ENCODE results near the gene RAVER2. TPM values are rescaled to one million over a fixed set of nuclear protein-coding genes. Genes with fewer than 3 reads are reported as not detected.

RAVER2 gene
- total RNA-seq, 1 donor from 2014 or later = 23.8 TPM

DNA sequence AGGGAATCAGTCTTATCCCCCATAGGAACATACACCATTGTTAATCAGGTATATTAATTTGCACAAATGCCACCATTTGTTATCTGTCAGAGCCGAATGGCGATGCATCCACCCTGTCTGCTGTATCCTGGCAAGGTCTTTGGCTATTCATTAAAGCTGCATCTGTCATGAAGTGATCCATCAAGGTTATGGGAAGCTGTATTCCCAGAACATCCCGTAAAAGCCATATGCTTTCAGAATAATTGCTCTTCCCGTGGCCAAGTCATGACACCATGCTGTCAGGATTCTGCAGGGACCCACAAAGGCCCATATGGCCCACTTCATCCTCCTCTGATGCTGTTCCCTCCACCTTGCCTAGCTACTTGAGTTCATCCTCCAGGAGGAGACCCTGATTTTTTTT lies 103.9 kb downstream of the RAVER2 start:
- H3K9me3 ChIP-seq (replicated peaks) = no peaks in the 10 kb centered on the region
- no peak overlapping the region for H3K4me3 ChIP-seq
- peaks cover 89% of the 10 kb centered on the region for H3K36me3 ChIP-seq
- intact Hi-C loops (cut with micrococcal nuclease) = no loop called here
- DNase-seq = no peak
- peaks cover 10% of the 10 kb centered on the region for H3K4me1 ChIP-seq
- H3K27ac ChIP-seq (replicated peaks) = no peak overlapping the region
- TF ChIP-seq, protein P1, sequence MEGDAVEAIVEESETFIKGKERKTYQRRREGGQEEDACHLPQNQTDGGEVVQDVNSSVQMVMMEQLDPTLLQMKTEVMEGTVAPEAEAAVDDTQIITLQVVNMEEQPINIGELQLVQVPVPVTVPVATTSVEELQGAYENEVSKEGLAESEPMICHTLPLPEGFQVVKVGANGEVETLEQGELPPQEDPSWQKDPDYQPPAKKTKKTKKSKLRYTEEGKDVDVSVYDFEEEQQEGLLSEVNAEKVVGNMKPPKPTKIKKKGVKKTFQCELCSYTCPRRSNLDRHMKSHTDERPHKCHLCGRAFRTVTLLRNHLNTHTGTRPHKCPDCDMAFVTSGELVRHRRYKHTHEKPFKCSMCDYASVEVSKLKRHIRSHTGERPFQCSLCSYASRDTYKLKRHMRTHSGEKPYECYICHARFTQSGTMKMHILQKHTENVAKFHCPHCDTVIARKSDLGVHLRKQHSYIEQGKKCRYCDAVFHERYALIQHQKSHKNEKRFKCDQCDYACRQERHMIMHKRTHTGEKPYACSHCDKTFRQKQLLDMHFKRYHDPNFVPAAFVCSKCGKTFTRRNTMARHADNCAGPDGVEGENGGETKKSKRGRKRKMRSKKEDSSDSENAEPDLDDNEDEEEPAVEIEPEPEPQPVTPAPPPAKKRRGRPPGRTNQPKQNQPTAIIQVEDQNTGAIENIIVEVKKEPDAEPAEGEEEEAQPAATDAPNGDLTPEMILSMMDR (IDR thresholded peaks at IDR 0.05; ENCODE audit: borderline replicate concordance) = no peak
- no peaks in the 10 kb centered on the region for H3K27me3 ChIP-seq (ENCODE audit: low read depth)

DNA sequence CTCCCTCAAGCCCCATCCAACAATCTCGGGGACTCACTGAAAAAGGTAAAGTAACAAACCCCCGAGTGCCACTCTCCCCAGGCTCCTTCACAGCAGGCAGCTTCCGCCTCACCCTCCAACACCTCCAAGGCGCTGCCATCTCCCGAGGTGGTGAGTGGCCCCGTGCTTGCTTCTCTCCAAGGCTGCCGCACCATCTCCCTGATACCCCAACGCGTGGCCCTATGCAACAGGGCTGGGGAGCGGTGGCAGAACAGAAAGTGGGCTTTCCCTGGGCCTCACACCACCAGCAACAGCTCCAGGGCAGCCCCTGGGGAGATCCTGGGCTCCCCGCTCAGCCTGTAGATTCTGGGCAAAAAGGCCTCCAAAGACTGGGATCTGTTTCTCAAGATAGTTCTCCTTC lies 105.1 kb downstream of the RAVER2 start:
- Histone ChIP-seq H3K36me3 (peaks cover 89% of the 10 kb centered on the region), H3K27ac (replicated peaks) (no peak overlapping the region), H3K9me3 (replicated peaks) (no peaks in the 10 kb centered on the region), H3K4me1 (peaks cover 10% of the 10 kb centered on the region), H3K4me3 (no peak overlapping the region), H3K27me3 (ENCODE audit: low read depth) (no peaks in the 10 kb centered on the region)
- intact Hi-C loops (cut with micrococcal nuclease) = no loop called here
- no peak for DNase-seq
- TF ChIP-seq, protein P1 (IDR thresholded peaks at IDR 0.05; ENCODE audit: borderline replicate concordance) = no peak

DNA sequence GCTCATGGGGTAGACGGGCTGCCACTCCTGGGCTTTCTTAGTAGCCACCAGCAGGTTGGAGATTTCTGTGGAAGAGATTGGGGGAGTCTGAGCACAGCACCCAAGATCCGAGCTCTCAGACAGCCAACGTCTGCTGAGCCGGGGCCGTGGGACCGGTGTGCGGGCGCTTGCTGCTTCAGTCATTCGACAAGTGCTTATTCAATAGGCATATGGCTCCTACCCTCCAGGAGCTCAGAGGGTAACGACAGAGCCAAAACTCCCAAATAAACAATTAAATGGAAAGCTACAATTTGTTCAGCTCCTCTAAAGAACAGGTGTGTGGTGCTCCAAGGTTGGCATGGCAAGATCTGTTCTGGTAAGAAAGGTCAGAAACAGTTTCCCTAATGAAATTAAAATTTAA lies 106.0 kb downstream of the RAVER2 start:
- H3K36me3 ChIP-seq = peaks cover 89% of the 10 kb centered on the region
- no peaks in the 10 kb centered on the region for H3K9me3 ChIP-seq (replicated peaks)
- DNase-seq = no peak
- intact Hi-C loops (cut with micrococcal nuclease) = no loop called here
- no peak overlapping the region for H3K4me3 ChIP-seq
- TF ChIP-seq, protein P1 (IDR thresholded peaks at IDR 0.05; ENCODE audit: borderline replicate concordance) = no peak
- H3K27ac ChIP-seq (replicated peaks) = no peak overlapping the region
- H3K27me3 ChIP-seq (ENCODE audit: low read depth) = no peaks in the 10 kb centered on the region
- H3K4me1 ChIP-seq = peaks cover 10% of the 10 kb centered on the region

DNA sequence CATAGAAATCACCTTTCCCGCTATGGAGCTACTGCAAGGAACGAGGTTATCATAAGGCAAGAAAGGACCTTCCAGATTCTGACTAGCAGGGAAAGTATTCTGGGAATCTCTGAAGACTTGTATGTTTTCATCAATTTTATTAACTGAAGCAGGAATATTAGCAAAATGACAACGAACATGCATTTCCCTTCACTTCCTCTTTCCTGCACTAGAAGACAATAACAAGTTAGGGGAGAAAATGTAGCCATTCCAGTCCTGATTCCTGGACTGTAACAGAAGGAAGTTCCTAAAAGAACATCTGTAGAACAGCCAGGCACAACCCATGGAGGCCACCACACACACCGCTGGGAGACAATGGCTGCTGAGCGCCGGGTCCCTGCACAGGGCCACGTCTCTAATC lies 106.8 kb downstream of the RAVER2 start:
- DNase-seq = no peak
- peaks cover 10% of the 10 kb centered on the region for H3K4me1 ChIP-seq
- no peaks in the 10 kb centered on the region for H3K27me3 ChIP-seq (ENCODE audit: low read depth)
- H3K36me3 ChIP-seq = peaks cover 89% of the 10 kb centered on the region
- no peaks in the 10 kb centered on the region for H3K9me3 ChIP-seq (replicated peaks)
- no peak overlapping the region for H3K27ac ChIP-seq (replicated peaks)
- intact Hi-C loops (cut with micrococcal nuclease) = no loop called here
- TF ChIP-seq, protein P1 (IDR thresholded peaks at IDR 0.05; ENCODE audit: borderline replicate concordance) = no peak
- H3K4me3 ChIP-seq = no peak overlapping the region

DNA sequence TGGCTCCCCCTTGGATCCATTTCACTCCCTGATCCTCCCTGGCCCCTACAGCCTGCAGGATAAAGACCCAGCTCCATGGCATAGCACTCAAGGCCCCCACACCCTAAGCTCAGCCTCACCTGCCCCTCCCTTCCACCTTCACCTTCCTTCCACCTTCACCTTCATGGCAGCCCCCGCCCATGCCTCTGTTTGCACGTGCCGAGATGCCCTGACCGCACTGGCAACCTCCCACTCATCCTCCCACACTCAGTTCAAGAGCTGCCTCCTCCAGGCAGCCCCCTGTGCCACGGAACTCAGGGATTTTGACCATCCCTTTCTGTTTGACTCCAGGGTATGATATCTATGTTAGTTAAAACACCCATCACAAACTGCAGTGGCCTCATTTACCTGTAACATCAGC lies 109.8 kb downstream of the RAVER2 start:
- H3K36me3 ChIP-seq = peaks cover 91% of the 10 kb centered on the region
- peaks cover 10% of the 10 kb centered on the region for H3K4me1 ChIP-seq
- intact Hi-C loops (cut with micrococcal nuclease) = no loop called here
- H3K9me3 ChIP-seq (replicated peaks) = no peaks in the 10 kb centered on the region
- H3K4me3 ChIP-seq = no peak overlapping the region
- no peak overlapping the region for H3K27ac ChIP-seq (replicated peaks)
- no peaks in the 10 kb centered on the region for H3K27me3 ChIP-seq (ENCODE audit: low read depth)
- TF ChIP-seq, protein P1 (IDR thresholded peaks at IDR 0.05; ENCODE audit: borderline replicate concordance) = no peak
- DNase-seq = no peak

DNA sequence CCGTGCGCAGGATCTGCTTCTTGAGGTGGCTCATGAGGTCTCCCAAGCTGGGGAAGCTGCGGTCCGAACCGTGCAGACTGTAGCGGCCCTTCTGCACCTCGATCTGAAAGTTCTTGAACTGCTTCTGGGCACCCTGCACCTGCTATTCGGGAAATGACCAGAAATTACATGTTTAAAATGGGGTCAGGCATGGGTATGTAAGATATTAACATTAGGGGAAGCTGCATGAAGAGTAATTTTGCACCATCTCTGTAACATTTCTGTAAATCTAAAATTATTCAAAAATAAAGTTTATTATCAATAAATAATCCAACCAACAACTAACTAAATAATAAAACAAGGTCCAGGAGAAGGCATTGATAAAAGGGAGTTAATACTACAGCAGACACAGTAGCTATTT lies 110.7 kb downstream of the RAVER2 start:
- no peaks in the 10 kb centered on the region for H3K27me3 ChIP-seq (ENCODE audit: low read depth)
- no peak overlapping the region for H3K27ac ChIP-seq (replicated peaks)
- no peaks in the 10 kb centered on the region for H3K9me3 ChIP-seq (replicated peaks)
- peaks cover 88% of the 10 kb centered on the region for H3K36me3 ChIP-seq
- no peak overlapping the region for H3K4me3 ChIP-seq
- TF ChIP-seq, protein P1 (IDR thresholded peaks at IDR 0.05; ENCODE audit: borderline replicate concordance) = no peak
- peaks cover 10% of the 10 kb centered on the region for H3K4me1 ChIP-seq
- no peak for DNase-seq
- intact Hi-C loops (cut with micrococcal nuclease) = no loop called here

Measured in left ventricle myocardium inferior (tissue), 1 donor.